OCI-LY3 (cell line): ENCODE results near the gene KRT80.

ENCODE experiments used
- CTCF ChIP-seq: fragments of 200-600, 300-600 bp; sonication (generic); IDR thresholded peaks from 2 replicates; pipeline ENCODE4 v1.5.1; 2014; ENCODE audit warnings: antibody characterized with exemption, low read length, low read depth
- EZH2phosphoT487 ChIP-seq: fragments of 200-600 bp; shearing (Covaris generic); IDR thresholded peaks from 2 replicates; pipeline ENCODE4 v1.6.1; 2018; ENCODE audit warnings: antibody characterized with exemption, mixed run types, low read depth

- TF ChIP-seq EZH2phosphoT487 (no peak), CTCF (no peak)
Observed at GRCh38 chr12:52170827-52171226, 21.0 kb downstream of the KRT80 start.
